ENCODE results near the gene MAP1S.

Gene MAP1S

GRCh38 chr19:17688853-17689595 is 30.3 kb upstream of the MAP1S start:
- no peak for DNase-seq (ENCODE audit: extremely low read depth, low read depth)
- TF ChIP-seq CTCF (IDR thresholded peaks at IDR 0.05; ENCODE audit: low read depth, low read length, missing control alignments) = no peak
- H3K4me3 ChIP-seq (replicated peaks; ENCODE audit: low read depth, low read length) = no peak overlapping the region

GRCh38 chr19:17692566-17692965 is 26.7 kb upstream of the MAP1S start:
- no peak for DNase-seq (ENCODE audit: extremely low read depth, low read depth)
- no peak overlapping the region for H3K4me3 ChIP-seq (replicated peaks; ENCODE audit: low read depth, low read length)
- no peak for TF ChIP-seq CTCF (IDR thresholded peaks at IDR 0.05; ENCODE audit: low read depth, low read length, missing control alignments)

DNA sequence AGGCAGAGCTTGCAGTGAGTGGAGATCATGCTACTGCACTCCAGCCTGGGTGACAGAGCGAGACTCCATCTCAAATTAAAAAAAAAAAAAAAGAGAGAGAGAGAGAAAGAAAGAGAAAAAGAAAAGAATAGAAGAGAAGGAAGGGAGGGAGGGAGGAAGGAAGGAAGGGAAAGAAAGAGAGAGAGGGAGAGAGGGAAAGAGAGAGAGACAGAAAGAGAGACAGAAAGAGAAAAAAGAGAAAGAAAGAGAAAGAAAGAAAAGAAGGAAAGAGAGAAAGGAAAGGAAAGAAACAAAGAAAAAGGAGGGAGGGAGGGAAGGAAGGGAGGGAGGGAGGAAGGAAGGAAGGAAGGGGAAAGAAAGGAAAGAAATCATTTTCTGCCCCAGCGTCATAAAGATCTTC is 24.1 kb upstream of the MAP1S start:
- no peak for TF ChIP-seq CTCF (IDR thresholded peaks at IDR 0.05; ENCODE audit: low read depth, low read length, missing control alignments)
- no peak overlapping the region for H3K4me3 ChIP-seq (replicated peaks; ENCODE audit: low read depth, low read length)

GRCh38 chr19:17703824-17704463 is 15.3 kb upstream of the MAP1S start:
- H3K4me3 ChIP-seq (replicated peaks; ENCODE audit: low read depth, low read length) = no peak overlapping the region
- TF ChIP-seq CTCF (IDR thresholded peaks at IDR 0.05; ENCODE audit: low read depth, low read length, missing control alignments) = peak; percentile 70
- DNase-seq (ENCODE audit: extremely low read depth, low read depth) = no peak

More for the DNA sequence above, 24.1 kb upstream of the MAP1S start:
- no peak for DNase-seq (ENCODE audit: extremely low read depth, low read depth)

GRCh38 chr19:17706750-17707181 is 12.5 kb upstream of the MAP1S start:
- no peak overlapping the region for H3K4me3 ChIP-seq (replicated peaks; ENCODE audit: low read depth, low read length)
- no peak for TF ChIP-seq CTCF (IDR thresholded peaks at IDR 0.05; ENCODE audit: low read depth, low read length, missing control alignments)
- DNase-seq (ENCODE audit: extremely low read depth, low read depth) = peak; percentile 27

- no peak for TF ChIP-seq CTCF (IDR thresholded peaks at IDR 0.05; ENCODE audit: low read depth, low read length, missing control alignments)
- no peak for DNase-seq (ENCODE audit: extremely low read depth, low read depth)
- no peak overlapping the region for H3K4me3 ChIP-seq (replicated peaks; ENCODE audit: low read depth, low read length)
Observed at GRCh38 chr19:17711851-17712250, 7.4 kb upstream of the MAP1S start.

Data from HFF-Myc (cell line).